Embryonic facial prominence (tissue), 1 donor: ENCODE results near the gene GADL1.
A peak's percentile ranks its signal among the peaks of the same experiment; 100 is the strongest.

Experiments used
- DNase-seq: peaks from one replicate; pipeline ENCODE4 v3.0.0-alpha.2; 2016; ENCODE audit errors: extremely low spot score

Gene GADL1

DNA sequence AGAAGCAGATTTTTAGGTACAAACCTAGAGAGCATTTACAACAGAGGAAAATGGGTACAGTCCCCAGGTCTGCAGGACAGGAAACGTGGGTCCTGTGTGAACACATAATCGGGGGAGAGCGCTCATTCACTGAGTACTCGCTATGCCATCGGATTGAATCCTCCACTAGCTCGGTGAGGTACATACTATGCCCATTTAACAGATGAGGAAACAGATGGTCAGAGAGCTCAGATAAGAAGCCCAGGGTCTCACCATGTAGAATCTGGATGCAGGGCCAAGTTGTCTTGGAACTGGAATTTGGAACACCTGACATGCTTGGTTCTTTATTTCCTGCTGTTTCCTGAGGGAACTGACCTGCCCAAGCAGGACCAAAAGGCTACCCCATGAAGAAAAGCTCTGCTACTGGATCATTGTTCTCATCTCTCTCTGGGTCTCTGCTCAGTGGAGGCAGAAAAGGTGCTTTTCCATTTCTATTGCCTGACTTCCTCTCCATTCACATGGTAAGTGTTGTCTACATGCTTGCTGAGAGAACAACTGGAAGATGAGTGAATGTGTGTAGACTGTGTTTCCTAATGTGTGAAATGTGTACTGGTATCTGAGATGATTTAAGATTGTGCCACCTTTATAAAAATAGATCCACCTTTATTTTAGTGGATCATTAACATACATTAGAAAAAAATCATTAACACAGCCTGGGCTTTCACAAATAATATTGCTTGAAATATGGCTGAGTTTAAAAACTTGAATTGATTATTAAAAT lies 199.0 kb downstream of the GADL1 start:
- no peak for DNase-seq

DNA sequence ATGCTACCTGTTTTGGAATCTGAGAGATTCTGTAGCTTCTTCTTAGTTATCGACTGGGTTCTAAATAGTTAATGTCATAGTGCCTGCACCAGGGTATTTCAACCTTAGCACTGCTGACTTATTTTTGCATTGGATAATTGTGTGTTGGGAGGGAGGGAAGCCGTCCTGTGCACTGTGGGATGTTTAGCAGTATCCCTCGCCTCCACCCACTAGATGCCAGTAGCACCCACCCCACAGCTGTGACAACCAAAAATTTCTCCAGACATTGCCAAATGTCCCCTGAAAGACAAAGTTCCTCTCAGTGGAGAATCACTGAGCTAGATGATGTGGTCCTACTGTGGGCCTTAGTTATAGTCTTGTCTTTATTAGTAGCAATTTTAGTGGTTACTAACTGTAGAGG lies 199.8 kb downstream of the GADL1 start:
- DNase-seq, result no peak

DNA sequence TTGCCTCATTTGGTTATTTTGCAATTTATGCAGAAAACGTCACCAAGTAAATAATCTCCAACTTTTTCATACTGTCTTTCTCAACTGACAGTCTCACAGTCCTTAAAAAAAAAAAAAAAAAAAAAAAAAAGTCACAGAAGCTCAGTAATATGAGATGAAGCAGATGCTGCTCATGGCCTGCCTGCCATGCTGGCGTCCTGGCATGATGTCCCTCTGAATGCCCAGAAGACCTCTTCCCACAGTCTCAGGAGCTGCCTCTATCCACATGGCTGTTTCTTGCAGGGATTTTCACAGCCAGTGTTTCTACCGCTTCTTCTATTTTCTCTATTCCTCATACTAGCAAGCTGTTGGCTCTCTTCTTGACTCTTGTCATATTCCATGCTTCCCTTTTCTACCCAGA lies 200.3 kb downstream of the GADL1 start:
- DNase-seq, result no peak

DNA sequence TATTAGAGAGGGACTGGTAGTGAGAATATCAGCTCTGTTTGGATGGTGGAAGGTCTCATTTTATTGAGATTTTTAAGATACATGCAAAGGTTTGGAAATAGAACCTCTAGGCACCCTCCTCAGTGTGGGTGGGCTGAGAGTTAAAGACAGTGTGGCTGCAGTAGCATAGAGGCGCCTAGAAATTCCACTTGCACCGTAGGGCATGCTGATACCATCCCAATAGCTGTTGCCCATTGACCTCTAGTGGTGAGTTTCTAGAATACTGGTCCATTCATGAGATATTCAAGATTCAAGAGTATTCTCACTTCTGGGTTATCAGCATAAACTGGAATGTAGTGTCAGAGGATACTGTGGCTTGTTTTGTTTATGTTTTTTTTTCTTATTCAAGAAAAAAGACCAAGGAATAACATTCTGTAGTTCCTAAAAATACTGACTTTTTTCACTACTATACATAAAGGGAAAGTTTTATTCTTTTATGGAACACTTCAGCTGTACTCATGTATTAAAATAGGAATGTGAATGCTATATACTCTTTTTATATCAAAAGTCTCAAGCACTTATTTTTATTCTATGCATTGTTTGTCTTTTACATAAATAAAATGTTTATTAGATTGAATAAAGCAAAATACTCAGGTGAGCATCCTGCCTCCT lies 200.9 kb downstream of the GADL1 start:
- DNase-seq, result peak; percentile 55

DNA sequence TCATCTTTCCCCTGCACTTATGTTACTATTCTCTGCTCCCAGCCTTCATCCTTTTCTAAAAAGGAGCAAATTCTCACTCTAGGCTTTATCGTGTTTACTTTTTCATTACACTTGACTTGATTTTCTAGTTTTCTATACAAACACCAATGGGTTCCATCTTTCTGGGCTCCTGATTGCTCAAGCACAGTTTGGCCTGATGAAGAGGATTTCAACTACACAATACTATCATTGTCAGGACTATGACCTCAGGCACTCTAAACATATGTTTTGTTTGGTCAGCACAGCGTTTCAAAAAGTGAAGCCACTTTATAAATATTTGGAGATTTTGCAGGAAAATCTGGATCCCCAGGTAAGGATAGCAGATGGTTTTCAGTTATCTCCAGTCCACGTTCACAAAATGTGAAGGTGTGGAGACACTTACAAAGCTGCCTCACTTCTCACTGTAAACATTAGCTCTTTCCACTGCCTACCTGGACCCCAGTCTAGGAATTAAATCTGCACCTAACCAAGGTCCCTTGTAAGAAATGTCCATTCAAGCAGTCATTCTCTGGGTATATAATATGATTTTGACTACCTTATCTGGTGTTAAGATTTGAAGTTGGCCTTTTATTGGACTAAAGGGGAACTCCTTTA lies 201.8 kb downstream of the GADL1 start:
- no peak for DNase-seq

DNA sequence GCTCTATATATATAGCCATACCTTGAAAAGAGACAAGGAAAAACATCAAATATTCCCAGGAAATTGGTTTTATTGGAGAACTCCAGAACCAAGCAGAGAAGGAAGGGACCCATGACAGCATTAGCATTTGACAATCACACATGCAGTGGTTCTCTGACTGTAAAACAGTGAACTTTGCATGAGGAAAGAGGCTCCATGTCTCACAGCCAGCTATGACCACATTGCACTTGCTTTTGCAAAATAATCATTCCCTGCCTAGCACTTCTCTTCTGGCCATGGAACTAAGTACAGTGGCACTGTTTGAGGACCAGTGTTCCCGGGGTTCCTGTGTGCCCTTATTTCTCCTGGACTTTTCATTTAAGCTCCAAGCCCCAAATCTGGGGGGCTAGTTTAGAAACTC lies 202.5 kb downstream of the GADL1 start:
- no peak for DNase-seq

DNA sequence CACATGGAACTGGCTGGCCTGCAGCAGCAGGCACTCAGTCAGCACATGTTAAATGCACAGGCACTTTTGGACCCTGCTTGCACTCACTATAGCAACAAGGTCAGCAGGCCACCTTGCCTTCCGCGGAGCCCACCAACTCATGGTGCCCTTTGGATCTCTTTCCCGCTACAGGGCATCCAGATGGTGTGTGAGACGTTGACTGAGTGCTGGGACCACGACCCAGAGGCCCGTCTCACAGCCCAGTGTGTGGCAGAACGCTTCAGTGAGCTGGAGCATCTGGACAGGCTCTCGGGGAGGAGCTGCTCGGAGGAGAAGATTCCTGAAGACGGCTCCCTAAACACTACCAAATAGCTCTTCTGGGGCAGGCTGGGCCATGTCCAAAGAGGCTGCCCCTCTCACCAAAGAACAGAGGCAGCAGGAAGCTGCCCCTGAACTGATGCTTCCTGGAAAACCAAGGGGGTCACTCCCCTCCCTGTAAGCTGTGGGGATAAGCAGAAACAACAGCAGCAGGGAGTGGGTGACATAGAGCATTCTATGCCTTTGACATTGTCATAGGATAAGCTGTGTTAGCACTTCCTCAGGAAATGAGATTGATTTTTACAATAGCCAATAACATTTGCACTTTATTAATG lies 203.1 kb downstream of the GADL1 start:
- DNase-seq, result no peak

DNA sequence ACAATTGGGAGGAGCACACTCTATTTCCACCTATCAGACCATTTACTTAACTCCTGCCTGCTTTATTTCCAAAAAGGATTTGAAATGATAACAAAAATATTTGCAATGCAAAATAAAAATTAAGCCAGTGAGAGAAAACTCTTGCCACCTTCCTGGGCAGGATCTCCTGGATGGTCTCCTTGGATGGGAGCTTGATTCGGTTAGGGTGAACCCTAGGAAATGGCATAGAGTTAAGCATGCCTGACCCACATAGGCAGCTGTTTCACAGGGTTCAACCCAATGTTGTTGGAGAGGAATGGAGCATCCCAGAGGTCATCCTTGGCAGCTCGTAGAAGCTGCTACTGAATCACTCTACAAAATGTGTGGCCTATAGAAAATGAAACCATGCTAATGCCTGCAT lies 204.3 kb downstream of the GADL1 start:
- DNase-seq, result no peak

DNA sequence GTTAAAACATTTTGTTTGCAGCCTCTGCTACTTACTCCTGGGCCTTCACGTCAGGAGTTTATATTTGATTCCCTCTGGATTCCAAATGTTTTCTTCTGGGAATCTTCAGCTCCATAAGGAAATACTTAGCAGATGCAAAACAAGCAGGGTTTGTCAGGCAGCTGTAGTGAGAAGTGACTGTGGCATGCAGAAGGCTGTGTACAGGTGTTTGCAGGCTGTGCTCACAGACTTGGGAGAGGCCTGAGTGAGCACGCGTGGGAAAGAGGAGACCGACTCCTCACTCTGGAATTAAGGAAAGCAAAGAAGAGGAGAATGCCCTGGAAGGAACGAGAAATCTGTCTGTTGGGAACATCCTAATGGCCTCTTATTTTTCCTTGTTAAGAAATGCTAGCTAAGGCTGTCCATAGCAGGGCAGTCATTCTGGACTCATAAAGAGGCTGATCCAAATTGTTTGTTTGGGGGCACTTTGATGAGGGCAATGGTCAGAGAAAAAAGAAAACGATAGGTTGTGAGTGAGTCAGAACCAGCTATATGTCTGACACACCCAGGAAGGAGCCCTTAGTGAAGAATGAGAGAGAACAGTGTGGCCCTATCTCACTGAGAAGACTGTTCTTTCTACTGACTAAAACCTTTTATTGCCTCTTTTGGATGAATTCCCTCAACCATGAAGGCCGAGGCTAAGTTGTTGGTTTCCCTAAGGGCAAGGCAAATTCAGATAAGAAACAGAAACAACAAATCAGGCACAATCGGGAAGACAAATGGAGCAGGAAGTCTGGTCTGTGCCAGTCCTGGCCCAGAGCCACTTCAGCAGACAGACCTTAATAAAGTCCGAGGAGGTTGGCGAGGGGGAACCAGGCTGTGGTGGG lies 205.5 kb downstream of the GADL1 start:
- no peak for DNase-seq

DNA sequence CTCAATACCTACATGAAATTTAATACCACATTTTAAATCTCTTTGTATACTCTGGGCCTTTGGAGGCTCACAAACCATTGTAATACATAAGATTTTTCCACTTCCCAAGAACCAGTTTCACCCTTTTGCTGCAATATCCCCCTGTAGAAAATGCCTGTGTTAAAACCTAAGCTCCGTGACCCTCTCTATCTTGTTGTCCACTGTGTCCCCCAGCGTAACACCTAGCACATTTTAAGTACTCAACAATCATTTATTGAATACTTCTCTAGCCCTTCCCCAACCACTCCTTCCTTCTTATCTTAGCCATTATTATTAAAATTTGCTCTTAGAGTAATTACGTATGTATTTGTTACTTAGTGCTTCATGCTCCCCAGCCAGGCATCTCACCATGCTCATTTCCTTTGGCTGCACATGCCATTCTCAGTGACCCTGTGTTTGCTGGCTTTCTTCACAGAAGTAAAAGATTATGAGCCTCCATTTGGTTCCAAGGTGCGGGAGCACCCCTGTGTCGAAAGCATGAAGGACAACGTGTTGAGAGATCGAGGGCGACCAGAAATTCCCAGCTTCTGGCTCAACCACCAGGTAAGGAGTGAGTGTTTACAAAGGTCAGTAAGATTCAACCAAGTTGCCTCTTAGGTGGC lies 206.4 kb downstream of the GADL1 start:
- DNase-seq, result no peak

DNA sequence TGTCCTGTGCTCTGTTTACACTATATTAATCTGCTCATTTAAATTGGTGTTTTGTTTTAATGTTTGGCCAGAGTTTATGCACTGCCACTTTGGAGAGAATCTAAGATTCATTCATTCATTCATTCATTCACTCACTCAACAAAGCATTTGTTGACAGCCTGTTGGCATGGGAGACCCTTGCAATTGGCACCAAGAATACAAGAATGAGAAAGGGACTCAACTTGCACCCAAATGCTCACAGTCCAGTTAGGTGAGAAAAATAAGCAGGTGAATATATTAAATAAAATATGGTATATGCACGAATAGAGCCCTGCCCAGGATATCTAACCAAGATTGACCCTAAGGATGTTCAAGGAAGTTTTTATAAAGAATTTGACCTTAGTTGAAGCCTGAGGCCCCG lies 207.7 kb downstream of the GADL1 start:
- no peak for DNase-seq

DNA sequence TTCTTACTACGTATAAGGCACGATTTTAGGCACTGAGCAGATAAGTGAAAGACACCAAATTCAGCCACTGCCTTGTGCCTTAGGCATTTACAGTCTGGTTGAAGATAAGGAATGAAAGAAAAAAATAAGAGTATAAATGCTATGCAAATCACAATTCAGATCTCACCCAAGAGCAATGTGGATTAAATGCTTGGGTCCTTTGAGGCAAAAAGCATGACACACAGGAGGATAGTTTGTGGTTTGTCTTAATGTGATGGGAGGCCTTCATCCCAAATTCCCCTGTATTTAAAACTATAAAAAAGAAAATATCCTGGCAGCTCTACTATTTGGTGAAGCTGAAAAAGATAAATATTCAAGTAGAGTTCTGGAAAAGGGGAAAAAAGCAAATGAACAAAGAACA lies 208.3 kb downstream of the GADL1 start:
- DNase-seq, result no peak

DNA sequence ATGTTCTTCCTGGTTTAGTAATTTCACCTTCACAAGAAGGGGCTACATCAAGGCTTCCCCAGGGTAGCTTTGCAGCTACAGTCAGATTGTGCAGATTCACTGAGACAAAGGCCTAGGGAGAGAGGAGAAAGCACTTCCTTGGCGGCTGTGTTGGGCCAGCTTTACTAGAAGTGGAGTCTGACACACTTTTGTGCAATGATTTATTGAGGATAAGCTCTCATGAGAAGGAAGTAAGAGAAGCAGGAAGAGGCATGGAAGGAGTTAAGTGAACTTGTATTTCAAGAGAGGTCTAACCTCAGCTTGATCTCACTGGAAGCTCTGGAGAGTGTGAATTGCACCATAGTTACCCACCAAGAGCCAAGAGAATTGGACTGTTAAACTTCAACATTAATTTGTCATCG lies 209.2 kb downstream of the GADL1 start:
- no peak for DNase-seq

DNA sequence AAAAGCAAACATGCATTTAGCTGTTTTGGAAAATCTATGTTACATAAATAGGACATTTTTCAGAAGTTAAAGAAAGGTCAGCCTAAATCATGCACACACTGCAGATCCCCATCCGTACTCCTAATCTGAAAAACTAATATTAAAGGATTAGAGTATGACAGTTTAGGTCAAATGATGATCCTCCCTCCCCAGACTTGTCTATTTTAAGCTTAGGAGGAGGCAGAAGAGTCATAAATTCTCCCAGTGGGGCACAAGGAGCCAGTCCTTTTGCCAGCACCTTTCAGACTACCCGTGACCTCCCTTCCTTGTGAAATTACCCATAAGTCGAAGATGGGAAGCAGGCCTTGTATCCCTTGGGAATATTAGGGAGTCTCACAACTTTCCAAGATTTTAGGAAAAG lies 210.1 kb downstream of the GADL1 start:
- DNase-seq, result no peak

DNA sequence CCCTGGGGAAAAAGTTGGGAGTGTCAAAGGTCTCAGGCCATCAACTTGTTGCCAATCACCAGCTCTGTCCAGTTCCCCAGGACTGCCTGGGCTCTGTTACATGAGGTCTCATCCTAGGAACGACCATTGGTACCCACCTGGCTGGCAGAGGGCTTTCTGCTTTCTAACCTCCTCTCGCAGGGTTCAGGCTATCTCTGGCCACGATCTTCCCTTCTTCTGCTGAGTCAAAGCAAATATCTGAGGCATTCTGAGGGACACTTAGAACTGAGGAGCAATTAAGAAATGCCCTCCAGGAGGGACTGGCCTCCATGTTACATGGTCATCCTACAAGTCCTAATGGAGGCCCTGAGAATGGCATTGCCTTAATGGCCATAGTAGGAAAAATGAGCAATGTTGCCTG lies 210.7 kb downstream of the GADL1 start:
- DNase-seq, result no peak

DNA sequence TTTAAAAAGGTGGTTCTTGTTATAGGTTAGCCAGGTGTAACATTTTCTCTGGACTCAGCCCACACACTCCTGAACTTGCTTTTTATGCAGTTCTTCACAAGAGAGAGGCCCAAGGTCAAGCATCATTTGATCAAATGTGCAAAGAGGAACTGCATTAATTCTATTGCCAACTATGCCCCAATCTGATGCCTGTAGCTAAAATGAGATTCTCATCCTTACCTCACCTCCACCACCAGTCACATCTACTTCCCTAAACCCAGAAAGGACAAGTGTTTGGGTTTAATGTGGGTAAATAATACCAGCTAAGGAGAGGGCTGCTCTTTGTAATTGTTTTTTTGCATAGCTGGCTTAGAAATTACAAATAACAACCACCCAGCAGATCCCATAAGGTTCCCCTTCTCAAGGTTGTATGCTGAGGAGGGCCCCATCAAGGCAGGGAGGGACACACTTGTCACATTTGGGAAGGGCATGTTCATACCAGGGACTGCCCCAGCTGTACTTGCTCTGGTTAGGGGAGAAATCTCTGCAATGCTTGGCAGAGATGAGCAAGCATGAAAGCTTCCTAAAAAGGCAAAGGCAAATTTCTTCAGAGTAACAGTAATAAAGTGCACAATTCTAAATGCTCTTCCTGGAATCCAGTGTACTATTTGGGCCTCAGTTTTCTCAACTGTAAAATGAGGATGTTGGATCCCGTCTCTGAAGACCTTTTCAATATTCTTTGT lies 211.9 kb downstream of the GADL1 start:
- DNase-seq, result no peak

DNA sequence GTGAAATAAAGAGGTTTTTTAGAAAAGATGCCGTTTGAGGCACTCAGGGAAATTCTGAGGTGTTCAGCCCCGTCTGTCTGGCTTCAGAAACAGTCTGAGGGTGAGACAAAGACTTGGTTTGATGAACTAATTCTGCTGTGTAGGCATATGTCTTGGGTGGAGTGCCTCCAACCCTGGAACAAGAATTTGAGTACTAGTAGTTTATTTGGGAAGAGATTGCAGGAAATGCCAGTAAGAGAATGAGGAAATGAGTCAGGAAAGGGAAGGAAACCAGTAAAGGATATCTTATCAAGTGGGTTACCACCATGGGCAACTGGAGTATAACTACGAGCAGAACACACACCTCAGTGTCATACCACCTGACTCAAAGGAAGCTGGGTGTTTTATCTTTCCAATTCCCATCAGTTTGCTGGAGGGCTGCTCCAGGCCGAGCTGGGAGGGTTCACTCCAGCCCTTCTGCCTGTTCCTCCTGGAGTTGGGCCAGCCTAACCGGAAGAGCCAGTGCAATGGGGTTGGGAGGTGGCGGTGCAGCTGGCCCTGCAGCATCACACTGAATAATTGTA lies 212.7 kb downstream of the GADL1 start:
- no peak for DNase-seq

DNA sequence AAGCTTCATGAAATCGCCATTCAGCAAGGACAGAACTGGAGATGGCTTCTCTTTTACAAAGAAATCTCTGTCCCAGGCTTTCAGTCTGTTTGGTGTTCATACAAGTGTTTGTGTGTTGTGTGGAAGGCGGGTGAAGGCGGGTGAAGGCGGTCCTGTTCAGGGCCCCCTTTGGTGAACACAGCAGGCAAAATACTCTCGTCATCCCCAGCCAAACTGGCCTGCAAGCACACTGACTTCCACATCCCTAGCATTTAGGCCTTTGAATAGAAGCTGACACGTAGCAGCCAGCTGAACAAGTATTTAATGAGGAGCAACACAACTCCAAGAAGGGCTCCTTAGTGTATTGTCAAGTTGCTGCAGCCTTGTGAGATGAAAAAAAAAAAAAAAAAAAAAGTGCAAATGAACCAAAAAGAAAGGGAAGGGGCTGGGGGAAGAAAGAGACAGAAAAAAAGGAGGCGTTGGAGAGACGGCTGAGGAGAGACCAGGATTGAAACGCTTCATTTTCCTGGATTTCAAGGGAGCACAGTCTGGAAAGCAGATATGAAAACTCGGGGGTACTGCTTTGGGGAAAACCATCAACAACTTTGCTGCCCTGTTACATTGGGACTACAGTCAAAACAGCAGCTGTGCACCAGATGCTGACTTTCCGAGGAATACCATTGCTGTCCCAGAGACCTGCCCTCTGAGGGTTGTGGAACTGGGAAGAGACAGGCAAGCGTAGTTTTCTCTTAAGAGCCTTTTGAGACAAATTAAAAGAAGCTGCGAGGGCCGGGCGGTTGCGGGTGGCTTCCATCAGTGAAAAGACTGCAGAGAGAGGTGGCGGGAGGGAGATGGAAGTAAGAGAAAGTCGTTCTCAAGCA lies 213.4 kb downstream of the GADL1 start:
- peak; percentile 61 for DNase-seq

DNA sequence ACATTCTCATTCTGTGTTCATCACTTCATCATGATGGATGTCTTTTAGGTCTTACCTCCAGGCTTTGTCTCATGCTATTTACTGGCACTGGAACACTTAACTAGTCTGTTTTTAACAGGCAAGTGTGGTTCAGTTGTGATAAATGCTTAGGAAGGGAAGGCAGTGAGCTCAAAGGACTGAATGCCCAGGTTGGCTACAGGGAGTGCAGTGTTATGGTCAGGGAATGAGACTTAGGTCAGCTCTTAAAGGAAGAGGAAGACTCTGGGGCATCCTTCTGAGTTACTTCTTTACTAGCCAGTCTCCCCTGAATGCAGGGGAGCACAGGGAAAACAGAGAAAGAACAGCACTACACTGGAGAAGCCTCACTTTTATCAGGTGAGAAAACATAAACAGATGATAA lies 215.4 kb downstream of the GADL1 start:
- DNase-seq, result no peak
